GM13976 (cell line): ENCODE measurements around the gene NBAS.

Source experiments
- DNase-seq: peaks from one replicate; pipeline ENCODE4 v3.0.0; 2012; ENCODE audit warnings: low spot score
- CTCF ChIP-seq: IDR thresholded peaks from 2 replicates; pipeline ENCODE4 v1.5.1; 2012; ENCODE audit warnings: borderline replicate concordance, mild to moderate bottlenecking; ENCODE audit not compliant: insufficient read depth; ENCODE audit errors: extremely low read depth, missing control alignments, control extremely low read depth
- in situ Hi-C: fragments of 300-500 bp; cut with MboI; formaldehyde crosslinking; loops from one replicate; pipeline ENCODE4 v1.12.0; 2022; ENCODE audit warnings: low sequenced_read_pairs, mixed read lengths, inconsistent platforms; ENCODE audit not compliant: unreplicated experiment

Gene NBAS

DNA sequence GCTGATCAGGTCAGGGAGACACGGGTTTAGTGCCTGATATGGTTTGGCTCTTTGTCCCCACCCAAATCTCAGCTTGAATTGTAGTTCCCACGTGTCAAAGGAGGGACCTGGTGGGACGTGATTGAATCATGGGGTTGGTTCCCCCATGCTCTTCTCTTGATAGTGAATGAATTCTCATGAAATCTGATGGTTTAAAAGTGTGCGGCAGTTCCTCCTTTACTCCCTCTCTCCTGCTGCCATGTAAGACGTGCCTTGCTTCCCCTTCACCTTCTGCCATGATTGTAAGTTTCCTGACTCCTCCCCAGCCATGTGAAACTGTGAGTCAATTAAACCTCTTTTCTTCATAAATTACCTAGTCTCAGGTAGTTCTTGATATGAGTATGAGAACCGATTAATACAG lies 424.5 kb downstream of the NBAS start:
- in situ Hi-C loops: no loop called here

DNA sequence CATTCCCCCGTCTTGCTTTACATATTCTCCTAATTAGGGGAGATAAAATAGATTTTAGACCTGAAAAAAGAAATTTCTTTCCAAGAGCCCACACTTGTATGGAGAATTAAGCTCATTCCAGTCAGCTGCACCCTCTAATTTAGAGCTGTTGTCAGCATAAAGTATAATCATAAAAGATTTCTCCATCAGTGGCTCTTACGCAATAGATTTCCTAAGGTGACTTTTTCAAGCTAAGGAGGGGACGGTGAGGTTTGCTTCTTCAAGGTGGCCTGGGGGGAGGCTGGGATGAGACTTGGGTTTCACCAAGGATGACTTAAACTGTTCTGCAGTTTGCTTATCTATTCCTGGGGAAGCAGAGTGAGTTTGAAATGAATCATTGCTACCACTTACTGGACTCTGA lies 426.2 kb downstream of the NBAS start:
- no peak for TF ChIP-seq CTCF
- in situ Hi-C loops: no loop called here
- DNase-seq: no peak

More for the DNA sequence above, 424.5 kb downstream of the NBAS start:
- no peak for DNase-seq
- no peak for TF ChIP-seq CTCF

- DNase-seq: no peak
- in situ Hi-C loops: no loop called here
Observed at GRCh38 chr2:15133461-15133860, 427.7 kb downstream of the NBAS start.

DNA sequence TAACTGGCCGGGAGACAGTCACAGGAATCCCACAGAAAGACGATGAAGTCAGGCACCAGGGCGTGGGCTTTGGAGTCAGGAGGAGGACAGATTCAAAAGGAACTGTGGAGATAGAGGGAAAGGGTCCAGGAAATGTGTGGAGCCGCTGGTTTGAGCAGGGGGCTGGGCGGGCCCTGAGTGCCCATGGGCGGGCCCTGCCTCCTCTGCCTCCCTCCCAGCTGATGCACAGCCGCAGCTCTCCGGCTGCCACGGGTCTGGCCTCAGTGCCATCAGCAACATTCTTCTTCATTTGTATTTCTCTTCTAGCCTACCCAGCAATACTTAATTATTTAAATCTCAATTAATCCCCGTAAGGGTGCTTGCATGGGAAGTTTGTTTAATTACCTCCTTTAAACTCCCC lies 432.3 kb downstream of the NBAS start:
- DNase-seq: no peak
- TF ChIP-seq CTCF: no peak
- in situ Hi-C loops: no loop called here

More at GRCh38 chr2:15133461-15133860, 427.7 kb downstream of the NBAS start:
- no peak for TF ChIP-seq CTCF

GRCh38 chr2:15127876-15128275 lies 433.3 kb downstream of the NBAS start:
- TF ChIP-seq CTCF: no peak
- in situ Hi-C loops: no loop called here

DNA sequence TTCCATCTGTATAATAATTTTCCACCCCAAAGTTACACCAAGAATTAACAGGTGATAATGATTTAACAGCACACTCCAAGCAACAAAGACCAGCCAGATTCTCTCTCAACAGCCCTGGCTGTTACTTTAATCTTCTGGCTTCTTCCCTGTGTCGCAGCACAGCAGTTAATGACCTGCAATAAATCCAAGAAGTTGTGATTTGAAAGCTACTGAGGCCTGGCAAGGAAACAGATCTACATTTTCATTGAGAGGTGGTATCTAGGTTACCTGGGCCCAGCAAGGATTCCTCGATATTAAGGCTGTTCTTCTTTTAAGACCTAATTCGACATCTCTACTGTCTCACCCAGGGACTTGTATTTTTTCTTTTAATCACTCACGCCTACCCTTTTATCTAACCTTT lies 433.8 kb downstream of the NBAS start:
- in situ Hi-C loops: no loop called here
- DNase-seq: no peak
- TF ChIP-seq CTCF: no peak

More at GRCh38 chr2:15127876-15128275, 433.3 kb downstream of the NBAS start:
- DNase-seq: no peak

GRCh38 chr2:15126373-15126772 lies 434.8 kb downstream of the NBAS start:
- no peak for TF ChIP-seq CTCF
- no peak for DNase-seq
- in situ Hi-C loops: no loop called here
